ENCODE measurements around the gene DMRT3. TPM values are rescaled to one million over a fixed set of nuclear protein-coding genes. Genes with fewer than 3 reads are reported as not detected.
A peak's percentile ranks its signal among the peaks of the same experiment; 100 is the strongest.

Gene DMRT3
- total RNA-seq, 1 donor from 2014 or later, result not detected

DNA sequence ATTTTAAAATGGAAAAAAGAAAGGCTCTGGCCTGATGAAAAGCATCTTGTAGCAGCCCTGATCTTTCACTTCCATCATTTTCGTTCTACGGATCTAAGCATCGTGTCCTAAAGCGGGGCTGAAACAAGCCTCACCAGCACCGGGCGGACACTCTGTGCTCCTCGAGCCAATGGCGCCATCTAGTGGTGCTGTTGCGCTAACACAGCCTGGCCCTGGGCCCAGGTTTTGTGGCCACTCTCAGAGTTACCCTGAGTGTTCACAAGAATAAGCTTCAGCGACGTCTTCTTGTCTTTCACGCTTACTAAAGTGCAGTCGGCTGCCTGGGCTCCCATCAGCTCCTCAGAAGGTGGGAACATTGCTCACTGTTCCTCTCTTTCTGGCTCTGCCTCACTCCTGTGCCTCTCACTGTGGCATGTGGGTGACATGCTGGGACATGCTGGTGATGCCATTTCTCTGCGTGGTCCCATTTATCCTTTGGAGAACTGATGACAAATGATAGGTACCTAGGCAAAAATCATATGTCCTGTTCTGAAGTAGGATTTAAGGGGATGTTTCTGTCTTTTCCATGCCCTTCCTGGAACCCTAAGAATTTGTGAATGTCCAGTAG, 32.7 kb downstream of the DMRT3 start:
- no peaks in the 10 kb centered on the region for H3K9me3 Mint-ChIP-seq (ENCODE audit: unreplicated experiment)
- H3K4me1 Mint-ChIP-seq (ENCODE audit: unreplicated experiment), result peaks cover 15% of the 10 kb centered on the region
- TF ChIP-seq, protein P1, sequence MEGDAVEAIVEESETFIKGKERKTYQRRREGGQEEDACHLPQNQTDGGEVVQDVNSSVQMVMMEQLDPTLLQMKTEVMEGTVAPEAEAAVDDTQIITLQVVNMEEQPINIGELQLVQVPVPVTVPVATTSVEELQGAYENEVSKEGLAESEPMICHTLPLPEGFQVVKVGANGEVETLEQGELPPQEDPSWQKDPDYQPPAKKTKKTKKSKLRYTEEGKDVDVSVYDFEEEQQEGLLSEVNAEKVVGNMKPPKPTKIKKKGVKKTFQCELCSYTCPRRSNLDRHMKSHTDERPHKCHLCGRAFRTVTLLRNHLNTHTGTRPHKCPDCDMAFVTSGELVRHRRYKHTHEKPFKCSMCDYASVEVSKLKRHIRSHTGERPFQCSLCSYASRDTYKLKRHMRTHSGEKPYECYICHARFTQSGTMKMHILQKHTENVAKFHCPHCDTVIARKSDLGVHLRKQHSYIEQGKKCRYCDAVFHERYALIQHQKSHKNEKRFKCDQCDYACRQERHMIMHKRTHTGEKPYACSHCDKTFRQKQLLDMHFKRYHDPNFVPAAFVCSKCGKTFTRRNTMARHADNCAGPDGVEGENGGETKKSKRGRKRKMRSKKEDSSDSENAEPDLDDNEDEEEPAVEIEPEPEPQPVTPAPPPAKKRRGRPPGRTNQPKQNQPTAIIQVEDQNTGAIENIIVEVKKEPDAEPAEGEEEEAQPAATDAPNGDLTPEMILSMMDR (IDR thresholded peaks at IDR 0.05; ENCODE audit: unreplicated experiment), result peak; percentile 96
- peak; percentile 90 for DNase-seq (ENCODE audit: low spot score)
- H3K27ac Mint-ChIP-seq (ENCODE audit: unreplicated experiment), result no peak overlapping the region
- H3K4me3 Mint-ChIP-seq (ENCODE audit: unreplicated experiment), result no peak overlapping the region
- no peaks in the 10 kb centered on the region for H3K27me3 Mint-ChIP-seq (ENCODE audit: unreplicated experiment)
- H3K36me3 Mint-ChIP-seq (ENCODE audit: low read depth, unreplicated experiment), result no peaks in the 10 kb centered on the region

DNA sequence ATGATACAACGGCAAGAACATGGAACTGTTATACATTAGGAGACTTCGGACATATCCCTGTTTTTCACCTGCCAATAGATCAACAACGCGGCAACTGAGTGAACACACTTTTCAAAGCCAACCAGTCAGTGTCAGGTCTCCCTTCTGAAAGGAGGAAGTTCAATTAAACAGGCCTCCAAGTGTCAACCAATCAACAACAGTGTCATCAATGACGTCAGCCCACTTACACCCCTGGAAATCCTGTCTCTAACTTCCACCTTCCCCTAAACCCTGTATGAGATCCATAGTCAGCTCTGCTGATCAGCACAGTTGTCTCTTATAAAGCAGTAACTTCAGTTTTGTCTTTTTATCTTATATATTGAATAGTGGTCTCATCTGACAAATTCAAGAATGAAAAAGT, 36.6 kb downstream of the DMRT3 start:
- TF ChIP-seq, protein P1 (IDR thresholded peaks at IDR 0.05; ENCODE audit: unreplicated experiment), result no peak
- Mint-ChIP-seq H3K4me1 (ENCODE audit: unreplicated experiment) (peaks cover 15% of the 10 kb centered on the region), H3K27me3 (ENCODE audit: unreplicated experiment) (no peaks in the 10 kb centered on the region), H3K9me3 (ENCODE audit: unreplicated experiment) (no peaks in the 10 kb centered on the region), H3K27ac (ENCODE audit: unreplicated experiment) (no peak overlapping the region), H3K36me3 (ENCODE audit: low read depth, unreplicated experiment) (no peaks in the 10 kb centered on the region), H3K4me3 (ENCODE audit: unreplicated experiment) (no peak overlapping the region)
- no peak for DNase-seq (ENCODE audit: low spot score)

DNA sequence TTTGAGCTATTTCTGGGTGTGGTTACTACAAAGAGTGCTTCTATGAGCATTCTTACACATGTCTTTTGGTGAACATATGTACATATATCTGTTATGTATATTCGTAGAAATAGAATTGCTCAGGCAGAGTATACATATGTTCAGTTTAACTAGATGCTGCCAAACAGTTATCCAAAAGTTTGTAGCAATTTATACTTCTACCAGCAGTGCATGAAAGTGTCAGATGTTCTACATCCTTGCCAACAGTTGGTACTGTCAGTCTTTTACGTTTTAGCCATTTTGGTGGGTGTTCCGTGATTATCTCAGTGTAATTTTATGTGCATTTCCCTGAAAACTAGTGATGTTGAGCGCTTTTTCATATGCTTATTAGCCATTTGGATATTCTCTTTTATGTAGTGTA, 37.8 kb downstream of the DMRT3 start:
- Mint-ChIP-seq H3K36me3 (ENCODE audit: low read depth, unreplicated experiment) (no peaks in the 10 kb centered on the region), H3K27me3 (ENCODE audit: unreplicated experiment) (no peaks in the 10 kb centered on the region), H3K4me3 (ENCODE audit: unreplicated experiment) (no peak overlapping the region), H3K9me3 (ENCODE audit: unreplicated experiment) (no peaks in the 10 kb centered on the region), H3K27ac (ENCODE audit: unreplicated experiment) (no peak overlapping the region), H3K4me1 (ENCODE audit: unreplicated experiment) (peaks cover 15% of the 10 kb centered on the region)
- TF ChIP-seq, protein P1 (IDR thresholded peaks at IDR 0.05; ENCODE audit: unreplicated experiment), result no peak
- no peak for DNase-seq (ENCODE audit: low spot score)

DNA sequence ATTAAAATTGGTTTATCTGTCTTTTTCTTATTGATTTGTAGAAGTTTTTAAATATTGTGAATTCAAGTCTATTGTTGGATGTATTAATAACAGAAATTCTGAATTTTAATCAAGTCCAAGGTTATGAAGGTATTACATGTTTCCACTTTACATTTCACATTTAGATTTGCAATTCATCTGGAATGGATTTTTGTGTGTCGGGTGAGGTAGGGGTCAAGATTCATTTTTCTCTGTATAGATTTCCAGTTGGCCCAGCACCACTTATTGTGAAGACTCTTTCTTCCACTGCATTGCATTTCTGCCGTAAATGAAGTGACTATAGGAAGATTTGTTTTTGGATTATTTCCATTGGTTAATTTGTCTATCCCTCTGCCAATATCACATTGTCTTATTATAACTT, 38.2 kb downstream of the DMRT3 start:
- Mint-ChIP-seq H3K4me3 (ENCODE audit: unreplicated experiment) (no peak overlapping the region), H3K27me3 (ENCODE audit: unreplicated experiment) (no peaks in the 10 kb centered on the region), H3K36me3 (ENCODE audit: low read depth, unreplicated experiment) (no peaks in the 10 kb centered on the region), H3K4me1 (ENCODE audit: unreplicated experiment) (peaks cover 11% of the 10 kb centered on the region), H3K9me3 (ENCODE audit: unreplicated experiment) (no peaks in the 10 kb centered on the region), H3K27ac (ENCODE audit: unreplicated experiment) (no peak overlapping the region)
- no peak for DNase-seq (ENCODE audit: low spot score)
- TF ChIP-seq, protein P1 (IDR thresholded peaks at IDR 0.05; ENCODE audit: unreplicated experiment), result no peak

DNA sequence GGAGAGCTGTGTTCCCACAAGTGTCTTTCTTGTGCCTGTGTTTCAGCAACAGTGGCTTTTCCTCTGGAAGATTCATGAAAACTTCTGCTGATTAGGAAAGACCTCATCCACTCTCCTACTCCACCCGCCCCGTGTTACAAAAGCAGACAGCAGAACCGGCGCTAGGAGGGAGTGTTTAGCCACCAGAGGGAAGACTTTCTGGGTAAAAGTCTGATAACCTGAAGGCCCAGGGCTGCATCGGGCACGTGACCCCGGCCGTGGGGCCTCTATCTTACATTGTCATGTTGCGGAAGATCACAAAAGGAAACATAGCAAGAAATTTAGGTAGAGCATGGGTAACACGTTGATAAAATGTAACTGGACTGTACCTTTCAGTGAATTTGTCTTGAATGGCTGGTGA, 41.7 kb downstream of the DMRT3 start:
- Mint-ChIP-seq H3K36me3 (ENCODE audit: low read depth, unreplicated experiment) (no peaks in the 10 kb centered on the region), H3K4me1 (ENCODE audit: unreplicated experiment) (no peaks in the 10 kb centered on the region)
- peak; percentile 58 for DNase-seq (ENCODE audit: low spot score)

More for the DNA sequence above, 41.7 kb downstream of the DMRT3 start:
- H3K27ac Mint-ChIP-seq (ENCODE audit: unreplicated experiment), result no peak overlapping the region
- no peak overlapping the region for H3K4me3 Mint-ChIP-seq (ENCODE audit: unreplicated experiment)
- TF ChIP-seq, protein P1 (IDR thresholded peaks at IDR 0.05; ENCODE audit: unreplicated experiment), result peak; percentile 33
- H3K27me3 Mint-ChIP-seq (ENCODE audit: unreplicated experiment), result no peaks in the 10 kb centered on the region
- no peaks in the 10 kb centered on the region for H3K9me3 Mint-ChIP-seq (ENCODE audit: unreplicated experiment)

Data from endothelial cell (in vitro differentiated cells).